Femur (tissue), 1 donor: ENCODE results near the gene PLPPR5.
"Not testable (repeated sequence)": the region's sequence is repeated elsewhere in the genome, so short reads cannot be mapped to it uniquely, and the experiment has no call there.

Experiments used
- DNase-seq: peaks from one replicate; pipeline ENCODE4 v3.0.0-alpha.2; 2017

PLPPR5 gene

GRCh38 chr1:98908980-98909379 is 95.7 kb downstream of the PLPPR5 start:
- no peak for DNase-seq

GRCh38 chr1:98906809-98907208 is 97.9 kb downstream of the PLPPR5 start:
- DNase-seq, result no peak

GRCh38 chr1:98906361-98906760 is 98.3 kb downstream of the PLPPR5 start:
- DNase-seq, result no peak

- no peak for DNase-seq
Observed at GRCh38 chr1:98904684-98905083, 100.0 kb downstream of the PLPPR5 start.

- no peak for DNase-seq
Observed at GRCh38 chr1:98903726-98904125, 100.9 kb downstream of the PLPPR5 start.

- no peak for DNase-seq
Observed at GRCh38 chr1:98903261-98903660, 101.4 kb downstream of the PLPPR5 start.

- no peak for DNase-seq
Observed at GRCh38 chr1:98898940-98899339, 105.7 kb downstream of the PLPPR5 start.

GRCh38 chr1:98897479-98897878 is 107.2 kb downstream of the PLPPR5 start:
- no peak for DNase-seq

GRCh38 chr1:98896711-98897445 is 107.8 kb downstream of the PLPPR5 start:
- no peak for DNase-seq

GRCh38 chr1:98893371-98893770 is 111.3 kb downstream of the PLPPR5 start:
- DNase-seq, result no peak

- DNase-seq, result no peak
Observed at GRCh38 chr1:98888869-98889268, 115.8 kb downstream of the PLPPR5 start.

GRCh38 chr1:98887507-98887906 is 117.2 kb downstream of the PLPPR5 start:
- no peak for DNase-seq

GRCh38 chr1:98884864-98885263 is 119.8 kb downstream of the PLPPR5 start:
- no peak for DNase-seq

GRCh38 chr1:98881901-98882300 is 122.8 kb downstream of the PLPPR5 start:
- DNase-seq, result no peak

- DNase-seq, result not testable (repeated sequence)
Observed at GRCh38 chr1:98881234-98881633, 123.4 kb downstream of the PLPPR5 start.

- no peak for DNase-seq
Observed at GRCh38 chr1:98874828-98875227, 129.8 kb downstream of the PLPPR5 start.

- DNase-seq, result no peak
Observed at GRCh38 chr1:98870959-98871903, 133.4 kb downstream of the PLPPR5 start.

GRCh38 chr1:98865796-98866195 is 138.9 kb downstream of the PLPPR5 start:
- no peak for DNase-seq

- no peak for DNase-seq
Observed at GRCh38 chr1:98860329-98860728, 144.3 kb downstream of the PLPPR5 start.

GRCh38 chr1:98854137-98854536 is 150.5 kb downstream of the PLPPR5 start:
- no peak for DNase-seq

GRCh38 chr1:98849969-98850636 is 154.6 kb downstream of the PLPPR5 start:
- no peak for DNase-seq

- DNase-seq, result no peak
Observed at GRCh38 chr1:98842241-98842640, 162.4 kb downstream of the PLPPR5 start.
